ENCODE measurements around the gene PIGX.

The PIGX gene

DNA sequence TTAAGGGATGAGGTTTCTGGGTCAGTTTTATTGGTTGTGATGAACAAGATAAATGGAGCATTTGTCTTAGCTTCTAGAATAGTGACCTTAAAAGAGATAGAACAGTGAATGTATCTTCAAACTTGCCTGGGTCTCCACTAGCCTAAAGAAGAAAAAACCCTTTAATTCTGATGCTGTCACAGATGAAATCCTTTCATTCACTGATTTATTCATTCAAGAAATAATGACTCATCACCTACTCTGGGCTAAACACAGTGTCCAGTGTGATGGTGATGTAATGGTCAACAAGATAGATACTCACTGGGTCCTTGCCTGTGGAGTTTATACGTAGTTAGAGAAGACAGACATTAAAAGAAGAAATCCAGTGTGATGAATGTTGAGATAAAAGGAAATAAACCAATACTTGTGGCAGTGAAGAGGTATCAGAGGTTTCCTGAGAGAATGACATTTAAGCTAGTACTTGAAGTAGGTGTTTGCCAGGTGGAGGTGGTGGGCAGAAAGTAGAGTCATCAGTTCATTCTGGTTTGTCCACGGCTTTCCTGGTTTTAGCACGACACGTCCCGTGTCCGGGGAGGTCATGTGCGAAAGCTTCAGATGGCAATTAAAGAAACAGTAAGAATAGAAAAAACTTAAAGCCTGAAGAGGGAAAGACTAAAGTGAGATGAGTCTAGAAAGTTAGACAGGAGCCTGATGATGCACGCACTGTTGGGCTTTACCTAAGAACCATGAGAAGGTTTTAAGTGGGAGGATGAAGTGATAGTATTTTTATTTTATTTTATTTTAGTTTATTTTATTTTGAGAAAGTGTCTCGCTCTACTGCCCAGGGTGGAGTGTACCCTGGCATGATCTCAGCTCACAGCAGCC is 45.9 kb downstream of the PIGX start:
- no peak for DNase-seq

GRCh38 chr3:196763179-196763578 is 51.0 kb downstream of the PIGX start:
- DNase-seq: no peak

GRCh38 chr3:196765454-196765853 is 53.3 kb downstream of the PIGX start:
- no peak for DNase-seq

- no peak for DNase-seq
These were observed 58.9 kb downstream of the PIGX start for GRCh38 chr3:196771067-196771466.

- no peak for DNase-seq
These were observed 59.9 kb downstream of the PIGX start for GRCh38 chr3:196772102-196772501.

- no peak for DNase-seq
These were observed 60.7 kb downstream of the PIGX start for GRCh38 chr3:196772897-196773296.

GRCh38 chr3:196774191-196774820 is 62.1 kb downstream of the PIGX start:
- no peak for DNase-seq

GRCh38 chr3:196774848-196775422 is 62.8 kb downstream of the PIGX start:
- DNase-seq: no peak

DNA sequence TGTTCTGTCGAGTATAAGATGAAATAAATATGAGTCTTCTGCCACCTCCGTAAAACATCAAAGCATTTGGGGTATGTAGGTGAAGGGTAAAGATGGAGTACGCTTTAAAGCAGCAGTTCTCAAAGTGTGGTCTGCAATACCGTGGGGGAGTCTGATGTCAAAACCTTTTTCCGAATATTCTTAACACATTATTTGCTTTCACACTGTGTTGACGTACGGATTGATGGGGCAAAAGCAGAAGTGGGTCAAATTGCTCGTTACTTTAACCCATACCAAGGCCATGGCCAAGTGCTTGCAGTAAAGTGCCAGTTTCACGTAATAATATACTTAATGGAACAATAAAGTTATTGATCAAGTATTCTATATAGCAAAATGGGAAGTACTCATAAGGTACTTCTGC is 63.8 kb downstream of the PIGX start:
- DNase-seq: no peak

DNA sequence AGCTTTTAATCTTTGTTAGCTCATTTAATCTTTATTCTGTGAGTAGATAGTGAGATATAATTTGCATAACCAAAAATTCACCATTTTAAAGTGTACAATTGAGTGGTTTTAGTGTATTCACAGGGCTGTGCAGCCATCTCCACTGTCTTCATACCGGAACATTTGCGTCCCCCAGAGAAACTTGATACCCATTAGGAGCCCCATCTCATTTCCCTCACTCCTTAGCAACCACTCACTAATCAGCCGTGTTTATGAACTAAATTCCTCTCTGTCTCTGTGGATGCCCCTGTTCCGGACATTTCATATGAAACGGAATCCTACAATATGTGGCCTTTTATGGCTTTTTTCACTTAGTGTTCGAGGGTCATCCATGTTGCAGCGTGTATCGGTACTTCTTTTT is 65.7 kb downstream of the PIGX start:
- no peak for DNase-seq

DNA sequence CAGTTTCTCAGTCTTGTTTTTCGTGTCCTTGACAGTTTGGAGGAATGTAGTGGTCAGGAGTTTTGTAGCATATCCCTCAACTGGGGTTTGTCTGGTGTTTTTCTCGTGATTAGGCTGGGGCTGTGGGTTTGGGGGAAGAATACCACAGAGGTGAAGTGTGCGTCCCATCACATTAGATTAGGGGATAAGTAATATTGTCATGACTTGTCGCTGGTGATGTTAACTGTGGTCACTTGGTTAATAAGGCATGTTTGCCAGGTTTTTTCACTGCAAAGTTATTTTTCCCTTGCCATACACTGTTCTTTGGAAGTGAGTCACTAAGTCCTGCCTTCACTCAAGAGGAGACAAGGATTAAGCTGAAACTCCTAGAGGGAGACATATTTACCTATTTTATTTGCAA is 66.6 kb downstream of the PIGX start:
- no peak for DNase-seq

- no peak for DNase-seq
These were observed 70.3 kb downstream of the PIGX start for GRCh38 chr3:196782511-196782910.

Measured in CD4-positive, alpha-beta T cell treated with Interleukin-6 for 4 hours (primary cell).